ENCODE data around the gene PRXL2A.

- TF ChIP-seq REST (IDR thresholded peaks at IDR 0.05; ENCODE audit: insufficient read depth in 1 of 2, low read depth in 2 of 2, low read length in 2 of 2) = no peak
- no peak for TF ChIP-seq TAF1 (IDR thresholded peaks at IDR 0.05; ENCODE audit: borderline replicate concordance, insufficient read depth, low read length)
Observed at GRCh38 chr10:80433134-80433533, 24.8 kb downstream of the PRXL2A start.
